GM12801 (cell line): ENCODE results near the gene NIPA2.

Experiments used
- TF ChIP-seq, protein P1 (sequence below): IDR thresholded peaks from one replicate; pipeline ENCODE4 v1.5.1; 2011; ENCODE audit warnings: control low read depth; ENCODE audit not compliant: insufficient read length; ENCODE audit errors: extremely low read depth

Gene NIPA2

DNA sequence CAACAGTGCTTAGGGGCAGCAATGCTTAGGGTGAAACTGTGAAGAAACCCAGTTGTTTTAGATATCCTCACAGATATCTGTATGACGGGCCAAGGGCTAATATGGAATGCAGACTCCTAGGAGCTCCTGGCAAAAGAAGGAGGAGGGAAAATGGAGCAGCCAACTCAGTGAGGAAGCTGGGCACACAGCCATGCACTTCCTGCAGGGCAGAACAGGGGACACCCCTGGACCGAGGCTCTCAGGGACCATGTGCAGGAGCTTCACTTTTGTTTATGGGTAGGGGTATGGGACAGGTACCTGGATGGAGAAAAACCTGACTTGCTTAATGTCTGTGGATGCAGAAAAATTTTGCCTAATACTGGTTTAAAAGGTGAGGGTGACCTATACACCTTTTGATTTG lies 31.8 kb upstream of the NIPA2 start:
- TF ChIP-seq, protein P1, sequence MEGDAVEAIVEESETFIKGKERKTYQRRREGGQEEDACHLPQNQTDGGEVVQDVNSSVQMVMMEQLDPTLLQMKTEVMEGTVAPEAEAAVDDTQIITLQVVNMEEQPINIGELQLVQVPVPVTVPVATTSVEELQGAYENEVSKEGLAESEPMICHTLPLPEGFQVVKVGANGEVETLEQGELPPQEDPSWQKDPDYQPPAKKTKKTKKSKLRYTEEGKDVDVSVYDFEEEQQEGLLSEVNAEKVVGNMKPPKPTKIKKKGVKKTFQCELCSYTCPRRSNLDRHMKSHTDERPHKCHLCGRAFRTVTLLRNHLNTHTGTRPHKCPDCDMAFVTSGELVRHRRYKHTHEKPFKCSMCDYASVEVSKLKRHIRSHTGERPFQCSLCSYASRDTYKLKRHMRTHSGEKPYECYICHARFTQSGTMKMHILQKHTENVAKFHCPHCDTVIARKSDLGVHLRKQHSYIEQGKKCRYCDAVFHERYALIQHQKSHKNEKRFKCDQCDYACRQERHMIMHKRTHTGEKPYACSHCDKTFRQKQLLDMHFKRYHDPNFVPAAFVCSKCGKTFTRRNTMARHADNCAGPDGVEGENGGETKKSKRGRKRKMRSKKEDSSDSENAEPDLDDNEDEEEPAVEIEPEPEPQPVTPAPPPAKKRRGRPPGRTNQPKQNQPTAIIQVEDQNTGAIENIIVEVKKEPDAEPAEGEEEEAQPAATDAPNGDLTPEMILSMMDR: no peak

DNA sequence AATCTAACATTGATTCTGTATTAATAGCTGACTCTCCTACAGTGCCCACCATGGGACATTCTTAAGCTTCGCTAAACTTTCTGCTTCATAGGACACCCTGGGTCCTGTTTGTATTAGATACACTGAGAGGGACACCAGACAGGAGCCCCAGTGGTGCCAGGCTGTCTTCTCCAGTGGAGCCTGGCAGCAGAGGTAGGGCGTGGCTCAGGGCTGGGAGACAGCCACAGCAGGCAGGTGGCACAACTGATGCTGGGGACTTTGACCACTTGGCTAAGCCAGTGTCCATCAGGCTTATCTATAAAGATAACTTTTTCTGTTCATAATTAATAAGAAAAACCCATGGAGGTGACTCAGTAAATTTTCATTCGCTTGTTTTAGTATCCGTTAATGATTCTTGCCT lies 30.2 kb upstream of the NIPA2 start:
- TF ChIP-seq, protein P1: no peak

DNA sequence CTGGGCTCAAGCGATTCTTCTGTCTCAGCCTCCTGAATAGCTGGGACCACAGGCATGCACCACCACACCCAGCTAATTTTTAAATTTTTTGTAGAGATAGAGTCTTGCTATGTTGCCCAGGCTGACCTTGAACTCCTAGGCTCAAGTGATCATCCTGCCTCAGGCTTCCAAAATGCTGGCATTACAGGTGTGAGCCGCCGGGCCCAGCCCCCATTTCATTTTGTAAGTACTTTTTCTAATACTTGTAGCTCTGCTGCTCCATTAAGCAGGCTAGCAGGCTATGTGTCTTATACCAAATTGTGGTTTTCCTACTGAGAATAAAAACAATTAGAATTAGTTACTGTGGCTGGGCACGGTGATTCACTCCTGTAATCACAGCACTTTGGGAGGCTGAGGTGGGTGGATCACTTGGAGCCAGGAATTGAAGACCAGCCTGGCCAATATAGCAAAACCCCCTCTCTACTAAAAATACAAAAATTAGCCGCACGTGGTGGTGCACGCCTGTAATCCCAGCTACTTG lies 29.6 kb upstream of the NIPA2 start:
- TF ChIP-seq, protein P1: no peak

DNA sequence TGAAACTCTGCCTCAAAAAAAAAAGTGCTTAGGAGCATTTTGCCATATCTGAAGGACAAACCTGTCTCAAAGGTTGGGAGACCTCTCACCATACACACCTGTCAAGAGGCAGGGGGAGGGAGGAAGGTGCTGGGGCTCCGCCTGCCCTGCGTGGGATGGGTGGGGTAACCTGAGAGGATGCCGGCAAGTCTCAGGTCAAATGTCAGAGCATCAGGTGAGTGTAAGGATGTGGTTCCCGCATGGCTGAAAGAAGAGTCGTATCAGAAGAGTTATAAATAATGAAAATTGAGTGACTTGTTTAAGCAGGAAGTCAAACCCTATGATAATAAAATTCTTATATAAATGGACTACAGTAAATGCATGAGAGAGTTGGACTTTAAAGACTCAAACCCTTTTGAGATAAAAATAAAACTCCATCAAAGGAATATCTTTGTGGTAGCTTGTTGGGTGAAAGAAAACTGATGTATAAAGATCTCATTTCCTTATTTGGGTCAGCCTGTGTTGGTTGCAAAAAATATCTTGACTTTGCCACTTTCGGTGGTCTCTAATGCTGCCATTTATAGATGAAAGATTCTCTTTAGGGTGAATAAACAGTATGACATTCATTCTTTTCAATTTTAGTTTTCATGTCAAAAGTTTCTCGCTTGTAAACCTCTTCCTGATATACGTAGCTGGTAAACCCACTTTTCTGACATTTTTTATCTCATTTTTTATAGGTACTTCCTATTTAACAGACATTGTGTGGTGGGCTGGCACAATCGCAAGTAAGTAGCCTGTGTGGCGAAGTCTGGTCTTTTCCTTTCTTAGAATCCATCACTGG lies 28.2 kb upstream of the NIPA2 start:
- TF ChIP-seq, protein P1: no peak

DNA sequence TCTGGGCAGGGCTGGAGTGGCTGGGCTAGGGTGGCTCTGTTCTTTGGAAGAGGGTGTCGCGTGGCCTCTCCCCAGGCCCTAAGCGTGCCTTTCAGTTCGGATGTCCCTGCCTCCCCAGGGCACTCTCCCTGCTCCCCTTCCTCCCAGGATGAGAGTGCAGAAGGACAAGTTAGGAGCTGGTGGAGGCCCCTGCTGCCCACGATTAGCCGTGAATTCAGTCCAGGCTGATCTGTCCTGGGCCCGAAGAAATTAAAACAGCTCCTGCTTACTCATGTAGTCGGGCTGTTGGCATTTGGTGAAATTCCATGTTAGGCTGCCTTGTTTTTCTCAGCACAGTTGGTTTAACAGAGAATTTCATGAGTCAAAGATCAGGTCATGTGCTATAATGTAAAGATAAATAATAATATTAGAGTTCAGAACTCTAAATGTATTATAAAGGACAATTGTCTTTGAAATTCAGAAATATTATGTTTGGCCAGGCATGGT lies 27.6 kb upstream of the NIPA2 start:
- TF ChIP-seq, protein P1: no peak

DNA sequence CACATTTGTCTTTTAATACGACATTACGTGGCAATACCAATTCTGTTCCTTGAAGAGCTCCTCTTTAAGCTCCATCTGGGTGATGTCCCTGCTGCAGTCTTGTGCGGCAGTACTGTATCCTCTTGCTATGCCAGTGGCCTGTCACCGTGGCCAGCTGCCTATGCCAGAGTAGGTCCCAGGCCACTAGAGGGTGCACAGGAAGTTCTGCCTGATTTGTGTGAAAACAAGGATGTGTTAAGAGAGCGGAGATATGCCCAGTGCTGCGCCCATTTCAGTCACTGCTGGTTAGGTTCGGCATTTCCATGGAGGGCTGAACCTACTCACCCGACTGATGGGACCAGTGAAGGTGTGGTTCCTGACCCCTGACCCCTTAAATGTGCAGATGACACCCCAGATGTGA lies 26.8 kb upstream of the NIPA2 start:
- TF ChIP-seq, protein P1: no peak

DNA sequence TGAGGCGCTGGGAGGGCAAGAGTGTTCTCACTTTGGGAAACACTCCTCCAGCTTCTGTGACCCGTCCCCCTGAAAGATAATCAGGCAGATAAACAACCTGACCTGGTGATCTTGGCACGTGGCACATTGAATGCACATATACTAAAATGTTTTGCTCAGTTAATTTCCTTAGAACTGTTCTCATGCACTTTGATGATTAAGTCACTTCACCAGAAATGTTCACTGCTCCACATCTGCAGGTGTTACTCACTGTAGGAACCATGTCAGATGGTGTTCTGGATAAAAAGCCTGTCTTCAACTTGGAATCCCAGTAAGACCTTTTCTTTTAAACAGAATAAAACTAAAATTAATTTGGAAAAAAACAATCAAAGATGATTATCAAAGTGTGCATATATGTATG lies 24.6 kb upstream of the NIPA2 start:
- TF ChIP-seq, protein P1: no peak
